NB4 (cell line): ENCODE results near the gene CFAP221.

ENCODE experiments used
- DNase-seq: peaks from one replicate; pipeline ENCODE4 v3.0.0; 2010; ENCODE audit warnings: low read depth
- H3K4me3 ChIP-seq: one replicate; pipeline ENCODE4 v1.5.1; 2011; ENCODE audit warnings: mild to moderate bottlenecking, low read depth, low read length, moderate library complexity
- MAX ChIP-seq: IDR thresholded peaks from 2 replicates; pipeline ENCODE4 v1.6.1; 2011; ENCODE audit warnings: low read depth, low read length
- MYC ChIP-seq: IDR thresholded peaks from 2 replicates; pipeline ENCODE4 v1.6.1; 2011; ENCODE audit warnings: low read depth, low read length
- POLR2A ChIP-seq: IDR thresholded peaks from 2 replicates; pipeline ENCODE4 v1.6.1; 2011; ENCODE audit warnings: mild to moderate bottlenecking; ENCODE audit not compliant: insufficient read length; ENCODE audit errors: extremely low read depth
- TF ChIP-seq, protein P1 (sequence below): IDR thresholded peaks from one replicate; pipeline ENCODE4 v1.5.1; 2012; ENCODE audit warnings: low read depth, low read length

The CFAP221 gene

DNA sequence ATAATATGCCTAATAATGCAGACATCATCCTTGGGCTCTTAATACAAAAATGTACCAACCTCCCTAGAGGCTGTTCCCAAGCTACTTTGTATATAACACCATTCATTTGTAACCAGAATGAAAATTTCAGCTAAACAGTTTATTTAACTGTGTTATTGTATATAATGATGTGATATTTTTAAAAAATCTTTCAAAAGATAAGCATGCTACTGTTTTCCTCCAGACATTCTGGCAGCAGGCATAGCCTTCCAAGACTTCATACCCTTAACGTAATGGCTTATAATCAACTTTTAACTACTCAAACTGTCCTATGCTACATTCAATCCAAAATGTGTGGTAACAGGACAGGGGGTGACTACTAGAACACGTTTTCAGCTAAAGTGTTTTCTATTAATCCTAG is 21.2 kb downstream of the CFAP221 start:
- no peak for DNase-seq
- TF ChIP-seq MAX: no peak
- TF ChIP-seq MYC: no peak
- TF ChIP-seq, protein P1, sequence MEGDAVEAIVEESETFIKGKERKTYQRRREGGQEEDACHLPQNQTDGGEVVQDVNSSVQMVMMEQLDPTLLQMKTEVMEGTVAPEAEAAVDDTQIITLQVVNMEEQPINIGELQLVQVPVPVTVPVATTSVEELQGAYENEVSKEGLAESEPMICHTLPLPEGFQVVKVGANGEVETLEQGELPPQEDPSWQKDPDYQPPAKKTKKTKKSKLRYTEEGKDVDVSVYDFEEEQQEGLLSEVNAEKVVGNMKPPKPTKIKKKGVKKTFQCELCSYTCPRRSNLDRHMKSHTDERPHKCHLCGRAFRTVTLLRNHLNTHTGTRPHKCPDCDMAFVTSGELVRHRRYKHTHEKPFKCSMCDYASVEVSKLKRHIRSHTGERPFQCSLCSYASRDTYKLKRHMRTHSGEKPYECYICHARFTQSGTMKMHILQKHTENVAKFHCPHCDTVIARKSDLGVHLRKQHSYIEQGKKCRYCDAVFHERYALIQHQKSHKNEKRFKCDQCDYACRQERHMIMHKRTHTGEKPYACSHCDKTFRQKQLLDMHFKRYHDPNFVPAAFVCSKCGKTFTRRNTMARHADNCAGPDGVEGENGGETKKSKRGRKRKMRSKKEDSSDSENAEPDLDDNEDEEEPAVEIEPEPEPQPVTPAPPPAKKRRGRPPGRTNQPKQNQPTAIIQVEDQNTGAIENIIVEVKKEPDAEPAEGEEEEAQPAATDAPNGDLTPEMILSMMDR: no peak
- no peak for TF ChIP-seq POLR2A
- H3K4me3 ChIP-seq: no peak overlapping the region

GRCh38 chr2:119567292-119567691 is 23.0 kb downstream of the CFAP221 start:
- H3K4me3 ChIP-seq: no peak overlapping the region
- TF ChIP-seq POLR2A (no peak), MYC (no peak), MAX (no peak)
- TF ChIP-seq, protein P1: no peak
- no peak for DNase-seq

DNA sequence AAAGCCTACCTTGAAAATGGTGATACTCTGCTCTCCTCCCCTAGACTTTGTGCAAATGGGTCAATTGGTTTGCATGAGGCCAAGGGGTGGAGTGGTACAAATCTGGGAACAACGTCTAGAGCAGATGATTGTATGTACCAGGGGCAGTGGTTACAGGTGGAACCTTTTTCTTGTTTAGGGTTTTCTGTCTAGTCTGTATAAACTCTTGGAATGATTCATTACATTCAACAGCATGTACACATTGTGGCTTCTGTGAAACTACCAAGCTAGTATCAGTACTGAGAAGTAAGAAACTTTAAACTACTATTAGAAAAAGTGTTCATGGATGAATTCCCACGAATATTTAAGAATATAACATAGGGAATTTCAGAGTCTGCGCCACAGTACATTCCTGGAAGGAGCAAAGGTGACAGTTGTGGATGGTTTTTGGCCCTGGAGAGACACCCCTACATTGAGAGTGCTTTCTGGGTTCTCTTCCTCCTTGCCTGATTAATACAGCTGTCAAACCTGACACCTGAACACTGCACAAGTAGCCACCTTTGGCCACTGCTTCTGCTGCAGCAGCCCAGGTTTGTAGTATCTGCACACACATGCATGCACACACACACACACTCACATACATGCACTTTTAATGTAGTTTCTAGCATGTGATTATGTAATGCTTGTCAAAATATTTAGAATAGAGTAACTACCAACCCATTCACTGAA is 30.0 kb downstream of the CFAP221 start:
- no peak overlapping the region for H3K4me3 ChIP-seq
- TF ChIP-seq MAX: no peak
- no peak for TF ChIP-seq MYC
- TF ChIP-seq, protein P1: no peak
- TF ChIP-seq POLR2A: no peak
- no peak for DNase-seq

DNA sequence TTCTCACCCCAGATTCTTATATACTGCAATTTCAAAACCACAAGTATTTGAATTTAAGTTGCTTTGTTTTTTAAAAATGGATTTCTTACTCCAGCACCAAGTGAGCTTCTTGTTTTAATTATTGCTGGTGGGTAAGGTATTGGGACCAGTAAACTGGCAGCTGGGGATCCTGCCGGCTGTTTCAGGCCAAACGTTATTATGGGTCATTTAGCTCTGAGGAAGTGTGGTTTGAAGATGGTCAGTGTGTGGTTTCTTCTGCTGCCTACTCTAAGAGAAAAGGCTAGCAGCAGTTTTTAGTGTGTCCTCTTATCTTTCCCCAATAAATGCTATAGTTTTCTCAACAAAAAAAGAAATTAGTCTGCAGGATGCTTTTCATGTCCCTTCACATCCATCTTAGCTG is 30.6 kb downstream of the CFAP221 start:
- no peak overlapping the region for H3K4me3 ChIP-seq
- TF ChIP-seq MYC (no peak), POLR2A (no peak), MAX (no peak)
- TF ChIP-seq, protein P1: no peak
- DNase-seq: peak; percentile 76

GRCh38 chr2:119575439-119575838 is 31.2 kb downstream of the CFAP221 start:
- no peak overlapping the region for H3K4me3 ChIP-seq
- DNase-seq: peak; percentile 74
- no peak for TF ChIP-seq POLR2A
- TF ChIP-seq MAX: no peak
- TF ChIP-seq, protein P1: no peak
- TF ChIP-seq MYC: no peak
